ENCODE results near the gene HSPG2.

GRCh38 chr1:21866707-21867043, 70.4 kb downstream of the HSPG2 start:
- TF ChIP-seq, protein P1, sequence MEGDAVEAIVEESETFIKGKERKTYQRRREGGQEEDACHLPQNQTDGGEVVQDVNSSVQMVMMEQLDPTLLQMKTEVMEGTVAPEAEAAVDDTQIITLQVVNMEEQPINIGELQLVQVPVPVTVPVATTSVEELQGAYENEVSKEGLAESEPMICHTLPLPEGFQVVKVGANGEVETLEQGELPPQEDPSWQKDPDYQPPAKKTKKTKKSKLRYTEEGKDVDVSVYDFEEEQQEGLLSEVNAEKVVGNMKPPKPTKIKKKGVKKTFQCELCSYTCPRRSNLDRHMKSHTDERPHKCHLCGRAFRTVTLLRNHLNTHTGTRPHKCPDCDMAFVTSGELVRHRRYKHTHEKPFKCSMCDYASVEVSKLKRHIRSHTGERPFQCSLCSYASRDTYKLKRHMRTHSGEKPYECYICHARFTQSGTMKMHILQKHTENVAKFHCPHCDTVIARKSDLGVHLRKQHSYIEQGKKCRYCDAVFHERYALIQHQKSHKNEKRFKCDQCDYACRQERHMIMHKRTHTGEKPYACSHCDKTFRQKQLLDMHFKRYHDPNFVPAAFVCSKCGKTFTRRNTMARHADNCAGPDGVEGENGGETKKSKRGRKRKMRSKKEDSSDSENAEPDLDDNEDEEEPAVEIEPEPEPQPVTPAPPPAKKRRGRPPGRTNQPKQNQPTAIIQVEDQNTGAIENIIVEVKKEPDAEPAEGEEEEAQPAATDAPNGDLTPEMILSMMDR (IDR thresholded peaks at IDR 0.05) = peak in 1 of 4 experiments; percentile 8
- TF ChIP-seq POLR2A (IDR thresholded peaks at IDR 0.05) (no peak), POLR2AphosphoS5 (IDR thresholded peaks at IDR 0.05) (no peak), EP300 (IDR thresholded peaks at IDR 0.05) (no peak)

Measured in gastroesophageal sphincter (tissue), 3 donors.